HEK293T (cell line): ENCODE data around the gene RBP2.

Experiments used
- CTCF ChIA-PET: fragments of 350-600 bp; formaldehyde crosslinking; extraction: SDS; loops from one replicate; lab custom pipeline; 2021; ENCODE audit warnings: antibody characterized with exemption, inconsistent platforms; lab: Yijun Ruan, JAX
- POLR2A ChIA-PET: fragments of 350-600 bp; formaldehyde crosslinking; extraction: SDS; loops from one replicate; lab custom pipeline; 2020; ENCODE audit warnings: antibody characterized with exemption, inconsistent platforms; lab: Yijun Ruan, JAX
- DNase-seq: peaks from one replicate; pipeline ENCODE4 v3.0.0; 2012; ENCODE audit warnings: mixed read lengths; ENCODE audit errors: extremely low spot score
- ARNT ChIP-seq: fragments of 450-650 bp; IDR thresholded peaks from 2 replicates; pipeline ENCODE4 v1.6.1; 2017; ENCODE audit warnings: mild to moderate bottlenecking
- BHLHE40 ChIP-seq: fragments of 450-650 bp; IDR thresholded peaks from 2 replicates; pipeline ENCODE4 v1.6.1; 2016; ENCODE audit warnings: mild to moderate bottlenecking, moderate library complexity, borderline replicate concordance
- CTBP1 ChIP-seq: fragments of 450-650 bp; IDR thresholded peaks from 2 replicates; pipeline ENCODE4 v1.6.1; 2016; ENCODE audit warnings: borderline replicate concordance
- ELF4 ChIP-seq: fragments of 450-650 bp; IDR thresholded peaks from 2 replicates; pipeline ENCODE4 v1.6.1; 2017; ENCODE audit warnings: antibody characterized with exemption
- FOXA1 ChIP-seq: fragments of 450-650 bp; IDR thresholded peaks from 2 replicates; pipeline ENCODE4 v1.6.1; 2016; ENCODE audit warnings: mild to moderate bottlenecking
- FOXK2 ChIP-seq: fragments of 450-650 bp; IDR thresholded peaks from 2 replicates; pipeline ENCODE4 v1.6.1; 2016; ENCODE audit warnings: mild to moderate bottlenecking
- FOXM1 ChIP-seq: fragments of 450-650 bp; IDR thresholded peaks from 2 replicates; pipeline ENCODE4 v1.6.1; 2017; ENCODE audit warnings: mild to moderate bottlenecking, borderline replicate concordance
- HDGF ChIP-seq: fragments of 450-650 bp; IDR thresholded peaks from 2 replicates; pipeline ENCODE4 v1.6.1; 2017; ENCODE audit warnings: antibody characterized with exemption, borderline replicate concordance
- L3MBTL2 ChIP-seq: fragments of 450-650 bp; conservative IDR thresholded peaks from 2 replicates; pipeline ENCODE4 v1.6.1; 2016; ENCODE audit warnings: mild to moderate bottlenecking
- LEF1 ChIP-seq: fragments of 450-650 bp; IDR thresholded peaks from 2 replicates; pipeline ENCODE4 v1.6.1; 2017; ENCODE audit warnings: mild to moderate bottlenecking, borderline replicate concordance
- NFRKB ChIP-seq: fragments of 450-650 bp; IDR thresholded peaks from 2 replicates; pipeline ENCODE4 v1.6.1; 2016; ENCODE audit warnings: mild to moderate bottlenecking, moderate library complexity
- SP1 ChIP-seq: fragments of 450-650 bp; IDR thresholded peaks from 2 replicates; pipeline ENCODE4 v1.6.1; 2017
- SUZ12 ChIP-seq: fragments of 450-650 bp; IDR thresholded peaks from 2 replicates; pipeline ENCODE4 v1.6.1; 2016; ENCODE audit warnings: mild to moderate bottlenecking
- TARDBP ChIP-seq: fragments of 450-650 bp; IDR thresholded peaks from 2 replicates; pipeline ENCODE4 v1.6.1; 2016
- ZNF384 ChIP-seq: fragments of 450-650 bp; IDR thresholded peaks from 2 replicates; pipeline ENCODE4 v1.6.1; 2016
- TF ChIP-seq, protein P1 (sequence below): fragments of 450-650 bp; IDR thresholded peaks from 2 replicates; pipeline ENCODE4 v1.6.1; 2016

RBP2 gene

DNA sequence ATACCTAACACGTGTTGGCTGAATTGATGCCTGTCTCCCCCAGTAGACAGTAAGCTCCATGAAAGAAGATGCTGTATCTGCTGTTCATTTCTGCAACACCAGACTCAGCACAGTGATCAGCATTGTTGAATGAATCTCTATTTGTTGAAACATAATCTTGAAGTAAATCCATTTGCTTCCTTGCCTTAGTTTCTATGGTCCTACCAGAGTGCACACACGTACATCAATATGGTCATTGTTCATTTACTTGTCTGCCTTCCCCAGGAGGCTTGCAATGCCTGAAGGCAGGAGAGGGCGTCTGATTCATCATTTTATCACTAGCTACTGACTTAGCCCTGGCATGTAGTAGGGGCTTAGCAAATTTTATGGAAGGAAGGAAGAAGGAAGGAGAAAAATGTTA is 19.2 kb downstream of the RBP2 start:
- DNase-seq: no peak
- POLR2A ChIA-PET: no interaction called here
- CTCF ChIA-PET: no interaction called here
- TF ChIP-seq TARDBP: no peak
- TF ChIP-seq FOXA1: no peak
- no peak for TF ChIP-seq BHLHE40
- TF ChIP-seq LEF1: no peak
- TF ChIP-seq SP1: no peak
- no peak for TF ChIP-seq NFRKB
- TF ChIP-seq CTBP1: no peak

- TF ChIP-seq L3MBTL2 (no peak), LEF1 (no peak), NFRKB (no peak)
- TF ChIP-seq, protein P1, sequence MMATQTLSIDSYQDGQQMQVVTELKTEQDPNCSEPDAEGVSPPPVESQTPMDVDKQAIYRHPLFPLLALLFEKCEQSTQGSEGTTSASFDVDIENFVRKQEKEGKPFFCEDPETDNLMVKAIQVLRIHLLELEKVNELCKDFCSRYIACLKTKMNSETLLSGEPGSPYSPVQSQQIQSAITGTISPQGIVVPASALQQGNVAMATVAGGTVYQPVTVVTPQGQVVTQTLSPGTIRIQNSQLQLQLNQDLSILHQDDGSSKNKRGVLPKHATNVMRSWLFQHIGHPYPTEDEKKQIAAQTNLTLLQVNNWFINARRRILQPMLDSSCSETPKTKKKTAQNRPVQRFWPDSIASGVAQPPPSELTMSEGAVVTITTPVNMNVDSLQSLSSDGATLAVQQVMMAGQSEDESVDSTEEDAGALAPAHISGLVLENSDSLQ: no peak
- DNase-seq: no peak
- POLR2A ChIA-PET: no interaction called here
- CTCF ChIA-PET: no interaction called here
These were observed 19.9 kb downstream of the RBP2 start for GRCh38 chr3:139456386-139456785.

DNA sequence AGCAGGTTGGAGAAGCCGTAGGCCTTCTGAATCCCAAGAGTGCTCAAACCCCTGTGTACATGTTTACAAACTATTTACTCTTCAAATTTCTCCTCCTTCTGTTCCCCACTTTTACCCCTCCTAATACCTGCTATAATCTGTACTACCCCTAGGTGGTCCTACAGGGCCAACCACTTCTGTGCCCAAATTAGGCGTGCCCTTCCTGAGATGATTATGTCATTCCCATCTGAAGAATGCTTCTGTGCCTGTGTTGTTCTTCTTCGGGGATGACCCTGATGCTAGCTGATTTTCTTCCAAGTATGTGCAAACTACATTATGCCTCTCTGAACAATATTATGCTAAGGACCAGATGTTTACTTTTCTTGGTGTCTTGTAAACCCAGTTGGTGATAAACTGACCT is 20.5 kb downstream of the RBP2 start:
- ChIA-PET CTCF (no interaction called here), POLR2A (no interaction called here)
- peak; percentile 45 for DNase-seq
- TF ChIP-seq SUZ12 (no peak), ELF4 (no peak), SP1 (no peak), L3MBTL2 (no peak), ZNF384 (no peak), NFRKB (no peak), BHLHE40 (no peak)

DNA sequence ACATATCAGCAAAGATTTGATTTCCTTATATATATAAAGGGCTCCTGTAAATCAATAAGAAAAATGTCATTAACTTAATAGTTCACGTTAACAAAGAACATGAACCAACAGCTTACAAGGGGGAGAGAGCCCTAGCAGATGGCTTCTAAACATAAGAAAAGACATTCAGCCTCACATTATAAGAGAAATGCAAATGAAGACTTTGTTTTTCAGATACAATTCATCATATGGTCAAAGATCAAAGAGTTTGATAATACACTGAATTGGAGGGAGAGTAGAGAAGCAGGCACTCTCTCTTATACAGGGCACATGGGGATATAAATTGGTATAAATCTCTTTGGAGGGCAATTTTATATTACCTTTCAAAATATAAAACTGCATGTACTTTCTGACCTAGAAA is 21.1 kb downstream of the RBP2 start:
- ChIA-PET CTCF (no interaction called here), POLR2A (no interaction called here)
- no peak for TF ChIP-seq SUZ12
- TF ChIP-seq L3MBTL2: no peak
- TF ChIP-seq HDGF: no peak
- no peak for TF ChIP-seq SP1
- no peak for TF ChIP-seq CTBP1
- TF ChIP-seq, protein P1: no peak
- TF ChIP-seq ZNF384: no peak
- no peak for TF ChIP-seq FOXA1
- no peak for TF ChIP-seq LEF1
- no peak for TF ChIP-seq FOXK2
- TF ChIP-seq ARNT: no peak
- TF ChIP-seq ELF4: no peak
- no peak for TF ChIP-seq NFRKB
- TF ChIP-seq FOXM1: no peak
- TF ChIP-seq BHLHE40: no peak
- TF ChIP-seq TARDBP: no peak
- DNase-seq: no peak

DNA sequence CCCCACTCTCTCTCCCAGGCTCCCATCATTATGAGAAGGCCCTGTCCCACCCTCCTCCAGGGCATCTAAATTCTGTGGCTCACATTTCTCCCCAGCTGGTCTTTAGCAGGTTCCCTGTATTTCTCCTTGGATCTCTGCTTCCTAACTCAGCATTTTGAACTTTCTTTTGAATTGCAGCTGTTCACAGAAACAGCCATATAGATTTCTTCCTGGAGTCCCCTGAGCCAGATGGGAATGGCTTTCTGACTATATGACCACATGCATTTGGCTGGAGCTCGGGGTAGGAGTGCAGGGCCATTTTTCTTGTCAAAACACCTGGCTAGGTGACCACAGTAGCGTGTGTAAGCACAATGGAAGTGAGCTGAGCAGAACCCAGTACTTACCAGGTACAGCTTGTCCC is 22.0 kb downstream of the RBP2 start:
- CTCF ChIA-PET: no interaction called here
- POLR2A ChIA-PET: no interaction called here
- TF ChIP-seq BHLHE40: no peak
- no peak for TF ChIP-seq CTBP1
- no peak for TF ChIP-seq NFRKB
- no peak for TF ChIP-seq FOXM1
- no peak for TF ChIP-seq ZNF384
- no peak for TF ChIP-seq SP1
- no peak for TF ChIP-seq LEF1
- no peak for TF ChIP-seq HDGF
- TF ChIP-seq ELF4: no peak
- no peak for TF ChIP-seq FOXA1
- no peak for TF ChIP-seq SUZ12
- TF ChIP-seq TARDBP: no peak
- no peak for TF ChIP-seq ARNT
- TF ChIP-seq L3MBTL2: no peak
- TF ChIP-seq FOXK2: no peak
- TF ChIP-seq, protein P1: no peak
- no peak for DNase-seq

DNA sequence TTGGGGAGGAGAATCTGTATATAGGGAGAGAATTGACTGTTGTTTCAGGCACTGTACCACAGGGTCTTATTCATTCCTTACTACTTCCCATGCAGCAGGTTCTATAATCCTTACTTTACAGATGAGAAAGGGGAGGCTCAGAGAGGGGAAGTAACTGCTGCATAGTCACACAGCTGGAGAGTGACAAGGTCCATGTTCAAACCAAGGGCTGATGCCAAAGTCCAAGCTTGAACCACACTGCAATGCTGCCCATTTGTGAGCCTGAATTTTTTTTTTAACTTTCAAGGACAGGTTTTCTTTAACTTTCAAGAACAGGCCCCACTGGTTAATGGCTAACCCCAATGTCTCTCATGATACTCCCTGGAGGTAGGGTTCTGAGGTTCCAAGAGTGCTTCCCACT is 26.2 kb downstream of the RBP2 start:
- CTCF ChIA-PET: no interaction called here
- DNase-seq: no peak
- POLR2A ChIA-PET: no interaction called here
- TF ChIP-seq ARNT (no peak), TARDBP (no peak), CTBP1 (no peak), FOXA1 (no peak), LEF1 (no peak), BHLHE40 (no peak), FOXK2 (no peak), ZNF384 (no peak), SUZ12 (no peak), HDGF (no peak), SP1 (no peak), ELF4 (no peak), L3MBTL2 (no peak), NFRKB (no peak), FOXM1 (no peak)
- TF ChIP-seq, protein P1: no peak

- CTCF ChIA-PET: no interaction called here
- no peak for DNase-seq
- POLR2A ChIA-PET: no interaction called here
- TF ChIP-seq BHLHE40 (no peak), HDGF (no peak), ELF4 (no peak), SUZ12 (no peak), CTBP1 (no peak), TARDBP (no peak), ARNT (no peak), FOXM1 (no peak), ZNF384 (no peak), L3MBTL2 (no peak), NFRKB (no peak), FOXK2 (no peak)
- TF ChIP-seq, protein P1: no peak
These were observed 26.8 kb downstream of the RBP2 start for GRCh38 chr3:139449566-139449965.
